Measurements from ENCODE around the gene ZBTB16. TPM values are rescaled to one million over a fixed set of nuclear protein-coding genes. Genes with fewer than 3 reads are reported as not detected.
A peak's percentile ranks its signal among the peaks of the same experiment; 100 is the strongest.

The ZBTB16 gene
- total RNA-seq, 3 donors from 2014 or later (not counting 1 experiment from before 2014, with no cell fraction given) = 104 to 224 (median 156) TPM

- TF ChIP-seq CTCF (IDR thresholded peaks at IDR 0.05) = no peak
- H3K27ac Mint-ChIP-seq = peak overlapping the region; percentile 85 to 88
- Histone ChIP-seq H3K9me3 (ENCODE audit: control insufficient read depth, insufficient read depth, low read length) (no peaks in the 10 kb centered on the region), H3K36me3 (ENCODE audit: control insufficient read depth, insufficient read depth, low read length) (no peaks in the 10 kb centered on the region), H3K4me1 (ENCODE audit: control insufficient read depth, insufficient read depth, low read length) (peaks cover 84% of the 10 kb centered on the region), H3K27ac (ENCODE audit: low read length) (no peak overlapping the region), H3K27me3 (ENCODE audit: control insufficient read depth, insufficient read depth, low read length) (no peaks in the 10 kb centered on the region), H3K4me3 (ENCODE audit: low read length) (no peak overlapping the region)
- 34% methylated on average over 4 of the region's 4 CpGs for WGBS (ENCODE audit: insufficient coverage)
- intact Hi-C loops (cut with micrococcal nuclease) = no loop called here
- peaks cover 95 to 96% of the 10 kb centered on the region in 2 donors for H3K4me1 Mint-ChIP-seq
- no peak for DNase-seq
- ATAC-seq = no peak
- peak overlapping the region; percentile 19 for H3K4me3 Mint-ChIP-seq
- H3K36me3 Mint-ChIP-seq = no peaks in the 10 kb centered on the region
- H3K27me3 Mint-ChIP-seq (ENCODE audit: low read depth in 2 of 2) = no peaks in the 10 kb centered on the region
- H3K9me3 Mint-ChIP-seq = no peaks in the 10 kb centered on the region
Observed at GRCh38 chr11:114135737-114136151, 76.2 kb downstream of the ZBTB16 start.

GRCh38 chr11:114136686-114137640, 77.5 kb downstream of the ZBTB16 start:
- intact Hi-C loops (cut with micrococcal nuclease) = no loop called here
- peaks cover 83% of the 10 kb centered on the region for H3K4me1 ChIP-seq (ENCODE audit: control insufficient read depth, insufficient read depth, low read length)
- DNase-seq = no peak
- Mint-ChIP-seq H3K27me3 (ENCODE audit: low read depth in 2 of 2) (no peaks in the 10 kb centered on the region), H3K36me3 (peaks cover 6% of the 10 kb centered on the region), H3K4me1 (peaks cover 95 to 96% of the 10 kb centered on the region in 2 donors), H3K27ac (peak overlapping the region; percentile 85 to 88), H3K9me3 (no peaks in the 10 kb centered on the region), H3K4me3 (peak overlapping the region; percentile 90)
- no peak overlapping the region for H3K4me3 ChIP-seq (ENCODE audit: low read length)
- WGBS (ENCODE audit: insufficient coverage) = 50% methylated on average over 9 of the region's 10 CpGs
- H3K27me3 ChIP-seq (ENCODE audit: control insufficient read depth, insufficient read depth, low read length) = no peaks in the 10 kb centered on the region
- peak; percentile 37 to 47 (median 44) for ATAC-seq
- H3K9me3 ChIP-seq (ENCODE audit: control insufficient read depth, insufficient read depth, low read length) = no peaks in the 10 kb centered on the region
- H3K36me3 ChIP-seq (ENCODE audit: control insufficient read depth, insufficient read depth, low read length) = no peaks in the 10 kb centered on the region
- H3K27ac ChIP-seq (ENCODE audit: low read length) = peak overlapping the region; percentile 39
- TF ChIP-seq CTCF (IDR thresholded peaks at IDR 0.05) = no peak

GRCh38 chr11:114137838-114138237, 78.3 kb downstream of the ZBTB16 start:
- no peak for DNase-seq
- H3K27me3 ChIP-seq (ENCODE audit: control insufficient read depth, insufficient read depth, low read length) = no peaks in the 10 kb centered on the region
- no peaks in the 10 kb centered on the region for H3K27me3 Mint-ChIP-seq (ENCODE audit: low read depth in 2 of 2)
- H3K27ac ChIP-seq (ENCODE audit: low read length) = no peak overlapping the region
- no peak overlapping the region for H3K4me3 ChIP-seq (ENCODE audit: low read length)
- 81% methylated on average over 6 of the region's 6 CpGs for WGBS (ENCODE audit: insufficient coverage)
- H3K4me3 Mint-ChIP-seq = peak overlapping the region; percentile 90
- no peak for ATAC-seq
- no peaks in the 10 kb centered on the region for H3K9me3 ChIP-seq (ENCODE audit: control insufficient read depth, insufficient read depth, low read length)
- no peaks in the 10 kb centered on the region for H3K9me3 Mint-ChIP-seq
- no peaks in the 10 kb centered on the region for H3K36me3 ChIP-seq (ENCODE audit: control insufficient read depth, insufficient read depth, low read length)
- H3K27ac Mint-ChIP-seq = peak overlapping the region; percentile 85 to 88
- H3K4me1 ChIP-seq (ENCODE audit: control insufficient read depth, insufficient read depth, low read length) = peaks cover 78% of the 10 kb centered on the region
- peaks cover 94 to 98% of the 10 kb centered on the region in 2 donors for H3K4me1 Mint-ChIP-seq
- intact Hi-C loops (cut with micrococcal nuclease) = no loop called here
- peaks cover 6% of the 10 kb centered on the region for H3K36me3 Mint-ChIP-seq
- TF ChIP-seq CTCF (IDR thresholded peaks at IDR 0.05) = no peak

Data from natural killer cell (primary cell).